Neuronal stem cell (in vitro differentiated cells): Measurements from ENCODE around the gene TRAF3.

Source experiments
- DNase-seq: peaks from one replicate; pipeline ENCODE4 v3.0.0-alpha.2; 2013; ENCODE audit warnings: low spot score
- H2AFZ ChIP-seq: one replicate; pipeline ENCODE4 v1.6.1; 2013; ENCODE audit warnings: mild to moderate bottlenecking, low read length, inconsistent platforms
- H2AK5ac ChIP-seq: 2 replicates; pipeline ENCODE4 v1.6.1; 2013; ENCODE audit warnings: low read depth, mild to moderate bottlenecking, inconsistent platforms, low read length, moderate library complexity, mixed read lengths
- H2BK120ac ChIP-seq: 2 replicates; pipeline ENCODE4 v1.6.1; 2013; ENCODE audit warnings: low read depth, mild to moderate bottlenecking, inconsistent platforms, low read length, moderate library complexity, mixed read lengths
- H2BK12ac ChIP-seq: one replicate; pipeline ENCODE4 v1.6.1; 2013; ENCODE audit warnings: low read length, inconsistent platforms
- H2BK15ac ChIP-seq: 2 replicates; pipeline ENCODE4 v1.6.1; 2013; ENCODE audit warnings: mild to moderate bottlenecking, low read length, inconsistent platforms, mixed read lengths
- H2BK5ac ChIP-seq: one replicate; pipeline ENCODE4 v1.6.1; 2013; ENCODE audit warnings: inconsistent platforms, mild to moderate bottlenecking, low read length, moderate library complexity
- H3K14ac ChIP-seq: one replicate; pipeline ENCODE4 v1.6.1; 2013; ENCODE audit warnings: low read length, inconsistent platforms
- H3K18ac ChIP-seq: 2 replicates; pipeline ENCODE4 v1.6.1; 2013; ENCODE audit warnings: low read length, inconsistent platforms
- H3K23ac ChIP-seq: 2 replicates; pipeline ENCODE4 v1.6.1; 2013; ENCODE audit warnings: low read depth, mild to moderate bottlenecking, mixed read lengths, low read length, inconsistent platforms; ENCODE audit not compliant: poor library complexity
- H3K27ac ChIP-seq: replicated peaks from 3 replicates; pipeline ENCODE4 v1.5.1; 2013; ENCODE audit warnings: low read length, inconsistent platforms
- H3K27me3 ChIP-seq, 3 experiments: 2 replicates each; pipeline ENCODE4 v1.6.1; 2013; ENCODE audit warnings: low read length in 3 of 3, mild to moderate bottlenecking in 2 of 3, inconsistent platforms in 1 of 3, low read depth in 1 of 3, mixed read lengths in 1 of 3, moderate library complexity in 1 of 3; ENCODE audit not compliant: control insufficient read depth in 3 of 3, insufficient read depth in 3 of 3
- H3K36me3 ChIP-seq, 2 donors: replicated peaks in 1 of 2; 2 replicates each; pipeline ENCODE4 v1.6.1; 2013; ENCODE audit warnings: low read length in 2 of 2; ENCODE audit not compliant: control insufficient read depth in 2 of 2, insufficient read depth in 2 of 2
- H3K4ac ChIP-seq: 2 replicates; pipeline ENCODE4 v1.6.1; 2013; ENCODE audit warnings: inconsistent platforms, mild to moderate bottlenecking, low read length, moderate library complexity
- H3K4me1 ChIP-seq, 2 donors: 1 replicate in 1 of 2; 2 replicates in 1 of 2; pipeline ENCODE4 v1.6.1; 2013; ENCODE audit warnings: low read length in 2 of 2, low read depth in 1 of 2; ENCODE audit not compliant: control insufficient read depth in 2 of 2, insufficient read depth in 1 of 2
- H3K4me2 ChIP-seq: one replicate; pipeline ENCODE4 v1.6.1; 2013; ENCODE audit warnings: mild to moderate bottlenecking, low read length, inconsistent platforms; ENCODE audit not compliant: insufficient read depth, poor library complexity, severe bottlenecking
- H3K4me3 ChIP-seq, 2 donors: 2 replicates each; pipeline ENCODE4 v1.5.1; 2013; ENCODE audit warnings: low read length in 2 of 2, mild to moderate bottlenecking in 2 of 2, inconsistent platforms in 1 of 2, moderate library complexity in 1 of 2
- H3K79me1 ChIP-seq: one replicate; pipeline ENCODE4 v1.6.1; 2013; ENCODE audit warnings: low read depth, mild to moderate bottlenecking, inconsistent platforms, low read length, moderate library complexity
- H3K9ac ChIP-seq: one replicate; pipeline ENCODE4 v1.6.1; 2013; ENCODE audit warnings: mild to moderate bottlenecking, low read depth, low read length, inconsistent platforms; ENCODE audit not compliant: poor library complexity
- H3K9me3 ChIP-seq, 2 donors: replicated peaks in 1 of 2; 2 replicates each; pipeline versions ENCODE3 to v1.6.1; 2013; ENCODE audit warnings: low read length in 2 of 2, mild to moderate bottlenecking in 2 of 2, inconsistent platforms in 1 of 2, low read depth in 1 of 2, mixed read lengths in 1 of 2, moderate library complexity in 1 of 2; ENCODE audit not compliant: control insufficient read depth in 2 of 2, insufficient read depth in 1 of 2
- H4K8ac ChIP-seq: one replicate; pipeline ENCODE4 v1.6.1; 2013; ENCODE audit warnings: low read depth, mild to moderate bottlenecking, inconsistent platforms, low read length, moderate library complexity
- H4K91ac ChIP-seq: one replicate; pipeline ENCODE4 v1.6.1; 2013; ENCODE audit warnings: low read length, low read depth, mild to moderate bottlenecking, inconsistent platforms; ENCODE audit not compliant: poor library complexity
- WGBS, 2 donors: extraction: QIAGEN DNeasy Blood & Tissue Kit; methylation state at CpG; one replicate each; pipeline ENCODE4 v1.1.7; 2013; ENCODE audit warnings: missing lambda C conversion rate in 2 of 2, mixed read lengths in 1 of 2; ENCODE audit not compliant: insufficient read length in 2 of 2, insufficient replicate concordance in 1 of 2; ENCODE audit errors: extremely low coverage in 2 of 2; 5-methylcytosine and 5-hydroxymethylcytosine counted together

Gene TRAF3

DNA sequence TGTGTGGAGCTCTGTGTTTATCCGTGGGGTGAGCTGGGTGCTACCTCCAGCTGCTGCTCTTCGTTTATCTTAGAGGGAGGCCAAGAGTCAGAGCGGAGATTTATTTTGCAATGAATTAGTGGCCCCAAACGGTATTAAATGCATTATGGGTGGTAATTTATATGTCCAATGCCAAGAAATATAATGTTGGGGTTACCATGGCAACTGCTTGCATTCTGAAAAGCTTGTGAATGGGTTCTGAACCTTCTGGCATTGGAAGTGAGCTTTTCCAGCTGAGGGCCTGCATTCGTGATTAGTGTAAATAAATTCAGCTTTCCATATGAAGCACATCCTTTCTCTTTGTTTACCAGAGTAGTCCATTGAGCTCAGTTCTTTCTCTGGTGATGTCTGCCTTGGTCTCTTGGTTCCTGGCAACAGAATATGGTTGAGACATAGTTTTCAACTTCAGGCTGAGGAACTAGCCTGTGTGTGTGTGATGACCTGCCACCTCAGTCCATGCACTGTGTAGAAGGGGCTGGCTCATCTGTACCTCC is 51.8 kb downstream of the TRAF3 start:
- H2AFZ ChIP-seq = no peak overlapping the region
- no peak overlapping the region for H3K4ac ChIP-seq
- H3K9ac ChIP-seq = no peak overlapping the region
- H2BK15ac ChIP-seq = no peak overlapping the region
- H3K4me1 ChIP-seq = peaks cover 8 to 47% of the 10 kb centered on the region in 2 donors
- no peak overlapping the region for H2BK5ac ChIP-seq
- H4K8ac ChIP-seq = no peak overlapping the region
- H3K4me3 ChIP-seq = no peak overlapping the region
- H2AK5ac ChIP-seq = no peak overlapping the region
- no peak overlapping the region for H3K4me2 ChIP-seq
- H3K36me3 ChIP-seq = peaks cover 0 to 10% of the 10 kb centered on the region in 2 donors
- H3K14ac ChIP-seq = no peak overlapping the region
- no peak for DNase-seq
- peaks cover 0 to 2% of the 10 kb centered on the region in 2 donors for H3K9me3 ChIP-seq
- H3K23ac ChIP-seq = no peak overlapping the region
- WGBS, 2 donors = no CpG with 5 or more reads among the region's 5 CpGs
- no peaks in the 10 kb centered on the region for H3K79me1 ChIP-seq
- H3K27ac ChIP-seq = no peak overlapping the region
- no peak overlapping the region for H2BK12ac ChIP-seq
- no peaks in the 10 kb centered on the region for H3K27me3 ChIP-seq
- no peak overlapping the region for H4K91ac ChIP-seq
- peak overlapping the region; percentile 56 for H3K18ac ChIP-seq
- H2BK120ac ChIP-seq = no peak overlapping the region

DNA sequence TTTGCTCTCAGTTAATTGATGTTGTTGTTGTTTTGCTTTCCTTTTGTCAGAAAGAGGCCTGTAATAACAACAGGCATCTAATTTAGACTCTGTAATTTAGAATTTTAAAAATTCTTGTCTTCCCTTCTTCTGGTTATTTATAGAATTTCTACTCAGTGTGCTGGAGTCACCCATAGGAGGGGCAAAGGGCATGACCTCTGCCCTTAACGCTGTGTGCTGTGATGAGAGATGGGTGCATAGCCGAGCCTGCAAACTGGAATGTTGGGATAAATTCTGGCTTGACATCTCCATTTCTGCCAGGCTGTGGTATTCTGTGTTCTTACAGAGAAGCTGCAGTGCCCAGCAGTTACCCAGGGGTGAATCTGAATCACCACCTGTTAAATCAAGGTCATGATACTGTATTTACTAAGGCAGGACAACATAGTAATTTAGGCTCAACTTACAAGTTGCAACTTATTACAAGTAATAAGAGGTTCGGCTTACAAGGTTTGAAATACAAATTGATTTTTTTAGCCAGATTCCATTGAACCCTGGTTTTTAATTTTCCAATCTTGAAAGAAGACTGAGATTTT is 53.3 kb downstream of the TRAF3 start:
- Histone ChIP-seq H3K23ac (no peak overlapping the region), H2AFZ (no peak overlapping the region), H3K4me2 (no peak overlapping the region), H2BK15ac (no peak overlapping the region), H3K18ac (no peak overlapping the region), H3K14ac (no peak overlapping the region), H3K4me3 (no peak overlapping the region), H4K91ac (no peak overlapping the region), H3K36me3 (peaks cover 0 to 10% of the 10 kb centered on the region in 2 donors), H3K27ac (no peak overlapping the region), H4K8ac (no peak overlapping the region), H2BK120ac (no peak overlapping the region), H2BK12ac (no peak overlapping the region), H3K27me3 (no peaks in the 10 kb centered on the region), H3K4ac (no peak overlapping the region), H3K9ac (no peak overlapping the region), H2BK5ac (no peak overlapping the region), H3K4me1 (peaks cover 5 to 32% of the 10 kb centered on the region in 2 donors), H3K9me3 (peaks cover 0 to 2% of the 10 kb centered on the region in 2 donors), H2AK5ac (no peak overlapping the region), H3K79me1 (no peaks in the 10 kb centered on the region)
- no peak for DNase-seq
- no CpG with 5 or more reads among the region's 3 CpGs for WGBS, 2 donors

- peaks cover 0 to 10% of the 10 kb centered on the region in 2 donors for H3K36me3 ChIP-seq
- DNase-seq = no peak
- no peak overlapping the region for H3K18ac ChIP-seq
- H4K91ac ChIP-seq = no peak overlapping the region
- no CpG with 5 or more reads among the region's 7 CpGs for WGBS, 2 donors
- no peak overlapping the region for H3K4ac ChIP-seq
- H4K8ac ChIP-seq = no peak overlapping the region
- no peak overlapping the region for H3K4me2 ChIP-seq
- H3K9me3 ChIP-seq = peaks cover 0 to 2% of the 10 kb centered on the region in 2 donors
- H2AFZ ChIP-seq = no peak overlapping the region
- H3K9ac ChIP-seq = no peak overlapping the region
- H2AK5ac ChIP-seq = no peak overlapping the region
- H2BK15ac ChIP-seq = no peak overlapping the region
- no peak overlapping the region for H3K23ac ChIP-seq
- H3K14ac ChIP-seq = no peak overlapping the region
- H3K27ac ChIP-seq = no peak overlapping the region
- no peak overlapping the region for H3K4me3 ChIP-seq
- no peaks in the 10 kb centered on the region for H3K27me3 ChIP-seq
- no peak overlapping the region for H2BK120ac ChIP-seq
- peaks cover 5 to 27% of the 10 kb centered on the region in 2 donors for H3K4me1 ChIP-seq
- H2BK12ac ChIP-seq = no peak overlapping the region
- H3K79me1 ChIP-seq = no peaks in the 10 kb centered on the region
- no peak overlapping the region for H2BK5ac ChIP-seq
These were observed 54.0 kb downstream of the TRAF3 start for GRCh38 chr14:102831163-102831804.

- no peak for DNase-seq
- Histone ChIP-seq H3K18ac (no peak overlapping the region), H3K9ac (no peak overlapping the region), H3K14ac (no peak overlapping the region), H4K91ac (no peak overlapping the region), H3K23ac (no peak overlapping the region), H2BK5ac (no peak overlapping the region), H3K36me3 (peaks cover 0 to 10% of the 10 kb centered on the region in 2 donors), H3K4ac (no peak overlapping the region), H3K4me1 (peaks cover 8 to 23% of the 10 kb centered on the region in 2 donors), H3K4me3 (no peak overlapping the region), H3K9me3 (peaks cover 0 to 2% of the 10 kb centered on the region in 2 donors), H3K27ac (no peak overlapping the region), H2AK5ac (no peak overlapping the region), H3K79me1 (no peaks in the 10 kb centered on the region), H3K4me2 (no peak overlapping the region), H4K8ac (no peak overlapping the region), H2AFZ (no peak overlapping the region), H3K27me3 (no peaks in the 10 kb centered on the region), H2BK120ac (no peak overlapping the region), H2BK12ac (no peak overlapping the region), H2BK15ac (no peak overlapping the region)
- no CpG with 5 or more reads among the region's 7 CpGs for WGBS, 2 donors
These were observed 56.1 kb downstream of the TRAF3 start for GRCh38 chr14:102833341-102833740.
